ENCODE results near the gene APC2.

DNA sequence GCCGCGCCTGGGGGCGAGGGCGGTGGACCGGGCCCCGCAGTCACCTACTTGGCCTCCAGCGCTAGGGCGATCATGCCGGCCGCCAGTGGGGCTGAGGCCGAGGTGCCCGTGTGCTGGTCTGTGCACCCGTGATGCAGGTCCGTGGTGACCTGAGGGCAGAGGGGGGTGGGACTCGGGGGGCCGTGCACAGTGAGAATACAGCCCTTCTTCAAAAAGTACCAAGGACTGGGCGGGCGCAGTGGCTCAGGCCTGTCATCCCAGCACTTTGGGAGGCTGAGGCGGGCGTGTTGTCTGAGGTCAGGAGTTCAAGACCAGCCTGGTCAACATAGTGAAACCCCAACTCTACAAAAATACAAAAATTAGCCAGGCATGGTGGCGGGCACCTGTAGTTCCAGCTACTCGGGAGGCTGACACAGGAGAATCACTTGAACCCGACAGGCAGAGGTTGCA is 34.1 kb downstream of the APC2 start:
- TF ChIP-seq CTCF (IDR thresholded peaks at IDR 0.05; ENCODE audit: low read depth, low read length, poor library complexity, severe bottlenecking) (no peak), EZH2phosphoT487 (IDR thresholded peaks at IDR 0.05; ENCODE audit: borderline replicate concordance, low read length) (no peak)

Data from DOHH2 (cell line).